GM19372 (cell line): ENCODE measurements around the gene CYB5D1.
A peak's percentile ranks its signal among the peaks of the same experiment; 100 is the strongest.
"Not testable (repeated sequence)": the region's sequence is repeated elsewhere in the genome, so short reads cannot be mapped to it uniquely, and the experiment has no call there.

ENCODE experiments used
- ATAC-seq: cut with Tn5 transposase; IDR thresholded peaks from one replicate; pipeline ENCODE4 v1.9.1; 2021; ENCODE audit warnings: mild to moderate bottlenecking, low read depth, moderate library complexity; ENCODE audit not compliant: unreplicated experiment

Gene CYB5D1, protein sequence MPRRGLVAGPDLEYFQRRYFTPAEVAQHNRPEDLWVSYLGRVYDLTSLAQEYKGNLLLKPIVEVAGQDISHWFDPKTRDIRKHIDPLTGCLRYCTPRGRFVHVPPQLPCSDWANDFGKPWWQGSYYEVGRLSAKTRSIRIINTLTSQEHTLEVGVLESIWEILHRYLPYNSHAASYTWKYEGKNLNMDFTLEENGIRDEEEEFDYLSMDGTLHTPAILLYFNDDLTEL

DNA sequence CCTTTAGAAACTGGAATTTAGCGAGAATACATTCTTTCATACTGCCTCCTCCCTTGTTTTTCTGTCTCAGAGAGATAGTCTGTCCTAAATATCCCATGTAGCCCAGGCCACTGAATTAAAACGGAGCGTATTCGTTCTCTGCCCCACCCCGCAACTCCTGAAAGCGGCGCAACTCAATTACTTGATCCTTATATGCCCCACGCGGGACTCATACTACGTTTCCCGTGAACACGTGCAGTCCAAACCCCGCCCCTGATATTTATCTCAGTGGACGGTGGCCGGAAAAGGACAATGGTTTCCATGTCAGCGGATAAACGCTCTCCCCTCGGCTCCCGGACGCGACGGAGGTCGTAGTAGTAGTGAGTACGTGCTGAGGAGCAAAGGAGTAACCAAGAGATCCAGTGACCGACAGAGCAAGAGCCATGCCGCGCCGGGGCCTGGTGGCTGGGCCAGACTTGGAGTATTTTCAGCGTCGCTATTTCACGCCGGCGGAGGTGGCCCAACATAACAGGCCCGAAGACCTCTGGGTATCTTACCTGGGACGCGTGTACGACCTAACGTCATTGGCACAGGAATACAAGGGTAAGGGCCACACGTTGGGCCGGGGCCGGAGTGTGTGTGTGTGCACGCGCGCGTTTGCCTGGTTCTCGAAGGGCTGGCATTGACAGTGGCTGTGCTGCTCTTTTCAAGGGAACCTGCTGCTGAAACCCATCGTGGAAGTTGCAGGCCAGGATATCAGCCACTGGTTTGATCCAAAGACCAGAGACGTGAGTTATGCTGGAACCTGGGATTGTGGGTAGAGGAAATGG lies at the start of gene CYB5D1:
TSS of gene CYB5D1 (plus strand) at position 291 of the 809 bp plus-strand sequence. CDS start at position 423, 132 bp downstream.
- peak; percentile 35 for ATAC-seq

DNA sequence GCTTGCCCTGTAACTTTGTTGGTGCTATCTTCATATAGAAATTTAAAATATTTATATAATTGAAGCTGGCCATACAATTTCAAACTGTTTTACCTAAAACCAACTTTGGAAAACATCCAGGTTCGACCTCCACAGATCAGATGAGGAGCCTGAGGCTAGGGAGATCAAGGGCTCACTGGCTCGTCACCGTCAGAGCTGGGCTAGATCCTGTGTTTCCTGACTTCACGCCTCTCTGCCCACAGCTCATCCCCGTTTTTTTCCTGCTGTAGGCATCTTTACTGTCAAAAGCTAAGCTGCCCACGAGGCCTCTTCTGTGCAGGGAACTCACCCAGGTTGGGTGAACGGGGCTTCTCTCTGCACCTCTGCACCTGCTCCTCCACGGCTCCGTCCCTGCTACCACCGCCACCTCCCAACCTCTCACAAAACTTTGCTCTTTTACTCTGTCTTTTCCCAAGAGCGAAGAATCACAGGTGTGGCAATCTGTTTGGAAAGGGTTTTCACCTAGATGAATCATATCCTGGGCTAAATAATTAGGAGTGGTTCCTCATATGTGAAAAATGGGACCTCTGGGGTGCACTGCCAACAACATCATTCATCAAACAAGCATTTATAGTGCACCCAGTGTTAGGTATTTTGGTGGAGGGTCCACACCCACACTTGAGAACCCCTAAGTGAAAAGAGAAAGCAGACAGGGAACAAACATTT lies 48.6 kb upstream of the CYB5D1 start:
- no peak for ATAC-seq

DNA sequence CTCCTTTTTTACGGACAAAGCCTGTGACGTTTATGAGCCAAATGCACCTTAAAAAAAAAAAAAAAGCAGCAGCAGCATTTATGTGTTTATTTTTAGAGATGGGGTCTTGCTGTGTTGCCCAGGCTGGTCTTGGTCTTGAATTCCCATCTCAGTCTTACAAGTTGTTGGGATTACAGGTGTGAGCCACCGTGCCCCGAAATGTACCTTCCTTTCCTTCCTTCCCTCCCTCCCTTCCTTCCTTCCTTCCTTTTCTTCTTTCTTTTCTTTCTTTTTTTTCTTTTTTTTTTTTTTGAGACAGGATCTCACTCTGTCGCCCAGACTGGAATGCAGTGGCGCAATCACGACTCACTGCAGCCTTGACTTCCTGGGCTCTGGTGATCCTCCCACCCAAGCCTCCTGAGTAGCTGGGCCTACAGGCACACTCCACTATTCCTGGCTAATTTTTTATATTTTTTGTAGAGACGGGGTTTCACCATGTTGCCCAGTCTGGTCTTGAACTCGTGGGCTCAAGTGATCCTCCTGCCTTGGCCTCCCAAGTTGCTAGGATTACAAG lies 47.9 kb upstream of the CYB5D1 start:
- ATAC-seq = not testable (repeated sequence)

DNA sequence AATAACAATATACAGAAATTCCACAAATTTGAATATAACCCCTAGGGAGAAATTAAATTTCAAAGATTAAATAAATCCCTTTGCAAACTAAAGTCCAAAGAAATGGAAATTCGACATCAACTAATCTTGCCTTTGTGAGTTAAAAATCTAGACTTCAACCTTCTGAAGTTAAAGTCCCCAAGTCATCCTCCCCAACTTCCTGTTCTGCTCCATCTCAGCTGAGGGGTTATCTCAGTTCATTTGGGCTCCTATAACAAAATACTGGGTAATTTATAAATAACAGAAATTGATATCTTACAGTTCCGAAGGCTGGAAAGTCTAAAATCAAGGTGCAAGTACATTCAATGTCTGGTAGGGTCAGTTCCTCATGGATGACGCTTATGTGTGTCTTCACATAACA lies 46.6 kb upstream of the CYB5D1 start:
- no peak for ATAC-seq

DNA sequence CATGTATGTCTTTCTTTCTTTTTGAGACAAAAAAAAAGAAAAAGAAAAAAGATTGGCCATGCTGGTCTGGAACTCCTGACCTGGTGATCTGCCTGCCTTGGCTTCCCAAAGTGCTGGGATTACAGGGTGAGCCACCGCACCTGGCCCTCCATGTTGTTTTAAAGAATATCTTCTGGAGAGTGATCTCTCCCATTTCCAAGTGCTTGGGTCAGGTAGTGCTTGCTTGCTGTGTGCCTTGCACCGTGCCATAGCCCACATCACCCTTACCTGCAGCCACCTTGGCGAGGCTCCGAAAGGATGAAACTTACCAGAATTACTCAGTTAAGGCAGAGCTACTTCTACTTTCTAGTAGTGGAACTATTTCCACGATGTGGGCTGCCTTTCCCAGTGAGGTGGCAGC lies 42.8 kb upstream of the CYB5D1 start:
- ATAC-seq = no peak

DNA sequence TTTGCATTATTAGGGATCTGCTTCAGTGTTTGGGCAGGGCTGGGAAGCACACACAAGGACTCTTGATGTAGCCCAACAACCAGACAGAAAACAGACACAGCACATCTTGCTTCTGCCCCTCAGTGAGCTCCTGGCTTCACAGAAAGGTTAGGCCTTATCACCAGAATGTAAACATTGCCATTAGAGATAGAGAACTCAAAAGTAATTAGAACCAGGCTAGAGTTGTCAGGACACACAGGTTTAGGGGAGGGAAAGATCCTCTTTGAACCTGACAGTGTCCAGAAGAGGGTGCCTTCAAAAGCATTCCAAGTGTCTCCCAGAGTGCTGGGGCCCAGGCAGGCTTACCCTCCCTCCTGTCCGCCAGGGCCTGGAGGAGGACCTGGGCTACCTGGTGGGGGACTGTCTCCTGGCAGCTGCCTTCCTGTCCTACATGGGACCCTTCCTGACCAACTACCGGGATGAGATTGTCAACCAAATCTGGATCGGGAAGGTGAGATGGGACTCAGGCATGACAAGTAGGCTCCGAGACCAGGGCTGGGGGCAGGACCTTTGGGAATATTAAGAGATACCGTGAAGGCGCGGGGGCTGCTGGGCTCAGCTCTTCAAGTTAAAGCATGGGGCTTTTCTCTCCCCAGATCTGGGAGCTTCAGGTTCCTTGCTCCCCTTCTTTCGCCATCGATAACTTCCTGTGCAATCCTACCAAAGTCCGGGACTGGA lies 40.7 kb upstream of the CYB5D1 start:
- ATAC-seq = no peak

DNA sequence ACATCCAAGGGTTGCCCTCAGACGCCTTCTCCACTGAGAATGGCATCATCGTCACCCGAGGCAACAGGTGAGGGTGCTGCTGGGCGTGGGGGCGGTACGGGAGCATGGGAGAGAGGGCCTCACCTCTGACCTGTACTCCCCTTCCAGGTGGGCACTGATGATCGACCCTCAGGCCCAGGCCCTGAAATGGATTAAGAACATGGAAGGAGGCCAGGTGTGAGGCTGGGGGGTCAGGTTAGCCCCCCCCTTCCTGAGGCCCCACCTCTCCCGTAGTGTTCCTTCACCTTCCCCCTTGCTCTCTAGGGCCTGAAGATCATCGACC lies 40.2 kb upstream of the CYB5D1 start:
- ATAC-seq = no peak

DNA sequence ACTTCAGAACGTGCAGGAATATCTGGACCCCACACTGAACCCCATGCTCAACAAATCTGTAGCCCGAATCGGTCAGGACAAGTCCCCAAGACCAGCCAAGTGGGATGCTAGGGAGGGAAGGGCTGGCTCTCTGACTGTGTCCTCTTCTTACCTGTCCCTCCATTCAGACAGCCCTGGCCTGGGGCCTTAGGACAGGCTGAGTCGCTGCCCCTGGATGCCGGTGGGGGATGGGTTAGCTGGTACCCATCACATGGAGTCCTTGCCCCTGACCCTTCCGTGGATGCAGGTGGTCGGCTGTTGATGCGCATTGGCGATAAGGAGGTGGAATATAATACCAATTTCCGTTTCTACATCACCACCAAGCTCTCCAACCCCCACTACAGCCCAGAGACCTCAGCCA lies 39.8 kb upstream of the CYB5D1 start:
- ATAC-seq = no peak

DNA sequence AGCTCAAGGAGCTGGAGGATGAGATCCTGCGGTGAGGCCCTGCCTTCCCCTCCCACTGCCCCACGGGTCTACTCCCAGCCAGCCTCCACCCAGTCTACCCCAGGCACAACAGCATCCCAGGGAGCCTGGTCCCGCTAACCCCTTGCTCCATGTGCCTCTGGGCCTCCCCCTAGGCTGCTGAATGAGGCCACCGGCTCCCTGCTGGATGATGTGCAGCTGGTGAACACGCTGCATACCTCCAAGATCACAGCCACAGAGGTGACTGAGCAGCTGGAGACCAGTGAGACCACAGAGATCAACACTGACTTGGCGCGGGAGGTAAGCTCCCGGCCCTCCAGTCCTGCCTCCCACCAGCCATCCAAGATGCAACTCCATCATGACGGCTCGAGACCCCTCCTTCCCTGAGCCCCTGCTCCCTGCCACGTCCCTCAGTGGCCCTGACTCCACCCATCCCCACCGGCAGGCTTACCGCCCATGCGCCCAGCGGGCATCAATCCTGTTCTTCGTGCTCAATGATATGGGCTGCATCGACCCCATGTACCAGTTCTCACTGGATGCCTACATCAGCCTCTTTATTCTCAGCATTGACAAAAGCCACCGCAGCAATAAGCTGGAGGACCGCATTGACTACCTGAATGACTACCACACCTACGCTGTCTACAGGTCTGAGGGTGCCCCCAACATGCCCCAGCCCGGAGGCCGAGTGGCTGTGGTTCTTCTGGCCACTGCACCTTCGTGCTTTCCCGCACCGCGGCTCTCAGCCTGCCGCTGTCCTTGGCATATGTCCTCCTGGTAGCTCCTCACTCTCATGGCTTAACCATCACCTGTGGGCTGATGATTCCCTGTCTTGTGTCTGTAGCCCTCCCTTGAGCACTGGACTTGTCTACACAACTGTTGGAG lies 38.8 kb upstream of the CYB5D1 start:
- ATAC-seq = no peak

DNA sequence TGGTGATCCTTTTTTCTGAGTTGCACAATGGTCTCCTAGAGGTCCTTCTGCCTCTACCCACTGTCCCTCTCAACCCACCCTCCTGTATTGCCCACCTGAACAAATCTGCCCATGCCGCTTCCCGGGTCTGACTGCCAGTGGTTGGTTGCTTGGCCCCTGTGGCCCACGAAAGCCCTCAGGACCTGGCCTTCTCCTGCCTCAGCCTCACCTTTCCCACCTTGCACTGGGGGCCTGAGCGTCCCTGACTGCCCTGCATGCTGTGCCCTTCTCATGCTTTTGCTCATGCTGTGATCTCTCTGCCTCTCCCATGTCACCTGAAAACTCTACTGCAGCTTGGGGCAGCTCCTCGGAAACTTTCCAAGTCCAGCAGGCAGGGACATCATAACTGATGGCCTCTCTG lies 37.6 kb upstream of the CYB5D1 start:
- no peak for ATAC-seq

DNA sequence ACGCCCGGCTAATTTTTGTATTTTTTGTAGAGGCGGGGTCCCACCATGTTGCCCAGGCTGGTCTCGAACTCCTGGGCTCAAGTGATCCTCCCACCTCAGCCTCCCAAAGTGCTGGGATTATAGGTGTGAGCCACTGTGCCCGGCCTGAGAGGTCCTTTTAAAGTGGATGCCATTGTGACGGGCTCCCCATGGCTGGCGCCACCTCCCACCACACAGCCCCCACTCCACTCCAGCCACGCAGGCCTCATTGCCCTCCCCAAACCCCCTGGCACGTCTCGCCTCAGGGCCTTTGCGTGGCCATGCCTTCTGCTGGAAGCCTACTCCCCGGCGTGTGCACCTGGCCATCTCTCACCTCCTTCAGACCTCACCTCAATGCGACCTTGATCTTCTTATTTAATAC lies 35.7 kb upstream of the CYB5D1 start:
- ATAC-seq = no peak

DNA sequence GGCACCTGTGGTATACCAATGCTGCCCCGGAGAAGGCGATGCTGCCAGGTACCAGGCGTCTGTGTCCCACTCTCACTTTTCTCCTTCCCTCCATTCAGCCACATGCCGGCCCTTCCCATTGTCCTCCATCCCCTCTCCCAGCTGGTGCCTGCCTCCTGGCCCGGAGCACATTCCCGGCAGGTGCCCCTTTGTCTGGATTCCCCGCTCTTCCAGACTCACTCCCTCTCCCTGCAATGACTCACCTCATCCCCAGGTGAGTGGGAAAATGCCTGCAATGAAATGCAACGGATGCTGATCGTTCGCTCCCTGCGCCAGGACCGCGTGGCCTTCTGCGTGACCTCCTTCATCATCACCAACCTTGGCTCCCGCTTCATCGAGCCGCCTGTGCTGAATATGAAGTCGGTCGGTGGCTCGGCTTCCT lies 34.2 kb upstream of the CYB5D1 start:
- ATAC-seq = no peak

DNA sequence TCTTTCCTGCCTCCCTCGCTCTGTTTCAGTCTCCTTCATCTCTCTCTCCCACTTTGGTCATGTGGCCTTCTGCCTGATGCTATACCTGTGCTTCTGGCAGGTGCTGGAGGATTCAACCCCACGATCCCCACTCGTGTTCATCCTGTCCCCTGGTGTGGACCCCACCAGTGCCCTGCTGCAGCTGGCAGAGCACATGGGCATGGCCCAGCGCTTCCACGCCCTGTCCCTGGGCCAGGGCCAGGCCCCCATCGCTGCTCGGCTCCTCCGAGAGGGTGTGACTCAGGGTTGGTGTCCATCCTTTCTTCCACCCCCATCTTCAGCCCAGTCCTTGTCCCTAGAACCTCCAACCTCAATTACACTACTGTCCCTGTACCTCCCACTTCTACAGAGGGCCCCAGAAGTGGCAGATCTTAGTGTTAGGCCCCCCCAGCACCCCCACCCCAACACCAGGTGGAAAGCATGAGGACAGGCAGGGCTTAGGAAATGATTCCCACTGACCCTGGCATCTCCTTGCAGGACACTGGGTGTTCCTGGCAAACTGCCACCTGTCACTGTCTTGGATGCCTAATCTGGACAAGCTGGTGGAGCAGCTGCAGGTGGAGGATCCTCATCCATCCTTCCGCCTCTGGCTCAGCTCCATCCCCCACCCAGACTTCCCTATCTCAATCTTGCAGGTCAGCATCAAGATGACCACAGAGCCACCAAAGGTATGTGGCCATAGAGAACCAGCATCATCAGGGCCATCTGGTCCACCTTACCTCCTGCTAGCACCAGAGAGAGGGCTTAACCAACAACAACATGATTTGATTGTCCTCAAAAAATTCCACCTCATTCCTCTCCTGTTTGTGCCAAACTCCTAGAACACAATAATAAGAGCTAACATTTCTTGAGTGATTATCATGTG lies 33.5 kb upstream of the CYB5D1 start:
- no peak for ATAC-seq

DNA sequence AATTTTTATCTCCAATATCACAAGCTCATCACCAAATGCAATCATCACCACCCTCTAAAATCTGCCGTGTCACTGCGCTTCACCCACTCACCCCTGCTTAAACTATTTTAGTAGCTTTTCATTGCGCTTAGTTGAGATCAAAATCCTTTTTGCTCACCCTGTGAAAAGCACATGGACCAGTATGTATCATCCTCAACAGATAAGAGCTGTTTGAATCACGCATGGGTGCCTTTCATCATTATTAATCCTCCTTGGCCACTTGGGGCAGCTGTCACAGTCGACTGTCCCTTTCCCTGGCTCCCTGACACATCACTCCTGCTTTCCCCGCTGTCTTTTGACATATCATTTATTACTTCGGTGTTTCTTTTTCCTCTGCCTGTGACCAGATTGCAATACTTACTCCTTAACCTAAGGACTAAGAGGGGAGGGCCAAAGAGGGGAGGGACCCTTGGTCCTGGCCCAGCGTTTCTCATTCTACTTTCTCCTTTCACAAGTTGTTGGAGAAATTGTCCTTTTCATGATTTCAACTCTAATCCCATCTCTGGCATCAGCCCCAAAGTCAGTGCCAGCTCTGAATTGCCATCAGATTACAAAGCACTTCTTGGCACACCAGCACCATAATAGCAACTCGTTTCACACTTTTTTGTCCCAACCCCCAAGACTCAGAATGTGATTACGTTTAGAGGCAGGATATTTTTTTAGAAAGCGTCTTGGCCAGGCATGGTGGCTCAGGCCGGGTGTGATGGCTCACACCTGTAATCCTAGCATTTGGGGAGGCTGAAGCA lies 32.4 kb upstream of the CYB5D1 start:
- ATAC-seq = no peak

DNA sequence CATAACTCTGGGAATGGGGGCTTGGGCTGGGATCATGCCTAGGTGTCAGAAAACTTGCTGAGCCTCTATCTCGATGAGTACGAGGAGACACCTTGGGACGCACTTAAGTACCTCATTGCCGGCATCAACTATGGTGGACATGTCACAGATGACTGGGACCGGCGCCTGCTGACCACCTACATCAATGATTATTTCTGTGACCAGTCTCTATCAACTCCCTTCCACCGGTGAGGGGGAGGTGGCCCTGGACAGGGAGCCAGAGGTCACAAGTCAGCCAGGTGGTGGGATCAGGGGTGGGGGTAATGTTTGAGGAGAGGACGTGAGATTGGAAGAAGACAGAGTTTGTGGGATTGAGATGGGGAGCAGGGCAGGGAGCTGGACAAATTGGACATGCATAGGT lies 27.2 kb upstream of the CYB5D1 start:
- ATAC-seq = no peak

DNA sequence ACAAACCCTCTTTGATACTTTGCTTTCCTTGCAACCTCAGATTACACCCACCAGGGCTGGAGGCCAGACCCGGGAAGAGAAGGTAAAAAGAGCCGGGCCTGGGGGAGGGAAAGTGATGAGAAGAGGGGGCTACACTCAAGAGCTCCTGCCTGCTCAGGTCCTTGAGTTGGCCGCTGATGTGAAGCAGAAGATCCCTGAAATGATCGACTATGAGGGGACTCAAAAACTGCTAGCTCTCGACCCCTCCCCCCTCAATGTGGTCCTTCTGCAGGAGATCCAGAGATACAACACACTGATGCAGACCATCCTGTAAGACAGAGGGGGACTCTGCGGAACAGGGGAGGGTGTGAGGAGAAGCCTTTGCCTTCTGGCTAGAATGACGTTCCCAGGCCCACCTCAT lies 26.6 kb upstream of the CYB5D1 start:
- ATAC-seq = no peak

DNA sequence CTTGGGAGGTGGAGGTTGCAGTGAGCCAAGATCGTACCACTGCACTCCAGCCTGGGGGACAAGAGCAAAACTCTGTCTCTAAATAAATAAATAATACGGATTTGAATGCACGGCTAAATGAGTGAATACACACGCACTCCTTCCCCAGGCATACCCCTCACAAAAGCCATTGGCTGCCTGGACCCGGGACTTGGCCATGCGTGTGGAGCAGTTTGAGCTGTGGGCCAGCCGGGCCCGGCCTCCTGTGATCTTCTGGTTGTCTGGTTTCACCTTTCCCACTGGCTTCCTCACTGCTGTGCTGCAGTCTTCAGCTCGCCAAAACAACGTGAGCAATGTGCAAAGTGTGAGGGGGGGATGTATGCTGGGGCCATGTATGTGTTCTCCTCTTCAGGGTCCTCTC lies 25.4 kb upstream of the CYB5D1 start:
- no peak for ATAC-seq
